GM12878 (cell line): ENCODE measurements around the gene PRR29. TPM values are rescaled to one million over a fixed set of nuclear protein-coding genes. Genes with fewer than 3 reads are reported as not detected.

ENCODE experiments used
- ATF7 ChIP-seq: fragments of 450-650 bp; IDR thresholded peaks from 2 replicates; pipeline ENCODE4 v1.6.1; 2016; ENCODE audit warnings: low read depth, mild to moderate bottlenecking
- BACH1 ChIP-seq: fragments of 450-650 bp; IDR thresholded peaks from 2 replicates; pipeline ENCODE4 v1.6.1; 2017; ENCODE audit warnings: mild to moderate bottlenecking, borderline replicate concordance
- BRCA1 ChIP-seq: IDR thresholded peaks from 2 replicates; pipeline ENCODE4 v1.6.1; 2011; ENCODE audit warnings: low read depth, low read length, improper control_type of control experiment
- CREB1 ChIP-seq: IDR thresholded peaks from 2 replicates; pipeline ENCODE4 v1.6.1; 2012; ENCODE audit warnings: low read depth, mild to moderate bottlenecking, inconsistent platforms
- CREM ChIP-seq: IDR thresholded peaks from 2 replicates; pipeline ENCODE4 v1.6.1; 2014; ENCODE audit warnings: antibody characterized with exemption, low read depth
- CTCF ChIP-seq, 3 experiments: IDR thresholded peaks in 2 of 3; conservative IDR thresholded peaks in 1 of 3; 2 replicates each; pipeline ENCODE4 v1.5.1; 2011; ENCODE audit warnings: low read depth in 3 of 3, low read length in 3 of 3, mild to moderate bottlenecking in 3 of 3, control low read depth in 2 of 3, moderate library complexity in 2 of 3, inconsistent platforms in 1 of 3, mixed read lengths in 1 of 3; ENCODE audit not compliant: control insufficient read depth in 2 of 3, insufficient read depth in 1 of 3; ENCODE audit errors: extremely low read depth in 1 of 3
- CUX1 ChIP-seq: IDR thresholded peaks from 2 replicates; pipeline ENCODE4 v1.6.1; 2012; ENCODE audit warnings: improper control_type of control experiment, low read depth, low read length; ENCODE audit not compliant: insufficient replicate concordance
- GATAD2B ChIP-seq: fragments of 450-650 bp; conservative IDR thresholded peaks from 2 replicates; pipeline ENCODE4 v1.6.1; 2017; ENCODE audit warnings: low read depth, mild to moderate bottlenecking, moderate library complexity
- IKZF1 ChIP-seq: fragments of 450-650 bp; conservative IDR thresholded peaks from 2 replicates; pipeline ENCODE4 v1.6.1; 2017; ENCODE audit warnings: antibody characterized with exemption, mild to moderate bottlenecking
- MLLT1 ChIP-seq: fragments of 450-650 bp; IDR thresholded peaks from 2 replicates; pipeline ENCODE4 v1.6.1; 2016; ENCODE audit warnings: mild to moderate bottlenecking
- MXI1 ChIP-seq: fragments of 150-350 bp; IDR thresholded peaks from 2 replicates; pipeline ENCODE4 v1.6.1; 2011; ENCODE audit warnings: low read depth, mild to moderate bottlenecking, inconsistent platforms, low read length, improper control_type of control experiment
- MYB ChIP-seq: fragments of 150-350 bp; IDR thresholded peaks from 2 replicates; pipeline ENCODE4 v1.6.1; 2014; ENCODE audit warnings: mild to moderate bottlenecking, low read depth, low read length, borderline replicate concordance
- RCOR1 ChIP-seq: conservative IDR thresholded peaks from 2 replicates; pipeline ENCODE4 v1.6.1; 2012; ENCODE audit warnings: low read depth, low read length, improper control_type of control experiment
- RELA ChIP-seq: fragments of 450-650 bp; IDR thresholded peaks from 2 replicates; pipeline ENCODE4 v1.8.0; 2014; ENCODE audit warnings: borderline replicate concordance; ENCODE audit not compliant: partially characterized antibody
- RELB ChIP-seq: fragments of 450-650 bp; IDR thresholded peaks from 2 replicates; pipeline ENCODE4 v1.6.1; 2017; ENCODE audit warnings: low read depth, mild to moderate bottlenecking, moderate library complexity
- SMC3 ChIP-seq: IDR thresholded peaks from 2 replicates; pipeline ENCODE4 v1.6.1; 2011; ENCODE audit warnings: low read length, improper control_type of control experiment, borderline replicate concordance
- SPI1 ChIP-seq: IDR thresholded peaks from 2 replicates; pipeline ENCODE4 v1.6.1; 2011; ENCODE audit warnings: low read depth, mild to moderate bottlenecking, low read length, moderate library complexity, borderline replicate concordance; ENCODE audit not compliant: insufficient read depth
- TAF1 ChIP-seq: IDR thresholded peaks from 2 replicates; pipeline ENCODE4 v1.6.1; 2011; ENCODE audit warnings: mild to moderate bottlenecking, low read depth, low read length, borderline replicate concordance
- YY1 ChIP-seq: IDR thresholded peaks from 2 replicates; pipeline ENCODE4 v1.6.1; 2011; ENCODE audit warnings: low read depth, mild to moderate bottlenecking, low read length
- ZNF217 ChIP-seq: fragments of 450-650 bp; IDR thresholded peaks from 2 replicates; pipeline ENCODE4 v1.6.1; 2017; ENCODE audit warnings: antibody characterized with exemption, mild to moderate bottlenecking
- polyA plus RNA-seq, 11 experiments: library from polyadenylated mRNA; depleted of rRNA in 4 of 11; unstranded in 6 of 11; stranded (reverse) in 5 of 11; fragments of >200 nt; fragmentation: Nextera tagmentation in 4 of 11; fragmentation: Illumina TruSeq in 1 of 11; extraction: Ambion mirVana in 4 of 11; extraction: Trizol in 1 of 11; gene quantifications; 1 replicate in 1 of 11; 2 replicates in 10 of 11; pipeline versions ENCODE4 v1.2.1 to v1.2.3, GENCODE V29; 2011 to 2016; ENCODE audit warnings: inconsistent platforms in 2 of 11, missing spikeins in 2 of 11, low read depth in 1 of 11
- total RNA-seq, 4 experiments: library from RNA; depleted of rRNA in 3 of 4; stranded (reverse); fragments of >200 nt in 3 of 4; fragmentation: Illumina TruSeq in 1 of 4; extraction: Trizol in 1 of 4; gene quantifications; 2 replicates each; pipeline versions ENCODE4 v1.2.1 to v1.2.3, GENCODE V29; 2013 to 2021

Gene PRR29
- total and polyA plus RNA-seq, 10 of the 15 experiments (the other 5 are each of a cell fraction or from before 2014, with no cell fraction given): 0.01 to 2.4 (median 0.18) TPM; not detected in 3

GRCh38 chr17:64025732-64026294 lies 27.7 kb downstream of the PRR29 start (continued):
- TF ChIP-seq CUX1 (no peak), MYB (0 out of 2 replicates have a peak, but pooled peaks have one; percentile 21), CREB1 (peak; percentile 69), YY1 (peak; percentile 67; the same call in 1 of the 2 replicates), CTCF (IDR thresholded peaks at IDR 0.05 in 2 of 3, conservative IDR thresholded peaks at IDR 0.05 in 1 of 3; ENCODE audit: control insufficient read depth in 2 of 3, extremely low read depth in 1 of 3, insufficient read depth in 1 of 3, low read depth in 3 of 3, low read length in 3 of 3) (peak; percentile 94 to 100 (median 97)), ATF7 (peak; percentile 64), CREM (peak; percentile 47; the same call in 1 of the 2 replicates), ZNF217 (no peak), IKZF1 (0 out of 2 replicates have a peak, but pooled peaks have one; percentile 41), MXI1 (no peak), RELA (no peak), BRCA1 (no peak), RELB (peak; percentile 32; the same call in 1 of the 2 replicates), GATAD2B (no peak; the same call in 1 of the 2 replicates), SMC3 (peak; percentile 89), MLLT1 (no peak), RCOR1 (no peak), TAF1 (no peak), SPI1 (no peak), BACH1 (0 out of 2 replicates have a peak, but pooled peaks have one; percentile 24)
